HCT116 (cell line): Measurements from ENCODE around the gene TMIE. TPM values are rescaled to one million over a fixed set of nuclear protein-coding genes. Genes with fewer than 3 reads are reported as not detected.

Experiments
- ATAC-seq: fragments of 200-7000 bp; cut with Tn5 transposase; 2 replicates; pipeline ENCODE4 v1.9.1; 2020; ENCODE audit warnings: mild to moderate bottlenecking, moderate library complexity
- BruUV-seq: library from RNA; stranded (reverse); fragments of 400-500 nt; replicated peaks from 2 replicates; lab custom pipeline; 2021; lab: Mats Ljungman, UMichigan
- CTCF ChIA-PET: fragments of 300-600 bp; sonication (Branson Sonifier 250); formaldehyde crosslinking; loops from one replicate; lab custom pipeline; 2021; ENCODE audit warnings: antibody characterized with exemption; lab: Charles Lee
- POLR2A ChIA-PET: fragments of 300-600, 350-600 bp; sonication (Branson Sonifier 250); formaldehyde crosslinking; loops from one replicate; lab custom pipeline; 2021; ENCODE audit warnings: antibody characterized with exemption; lab: Charles Lee
- RAD21 ChIA-PET, 2 experiments: fragments of 300-600 bp; sonication (Branson Sonifier 250); formaldehyde crosslinking; loops; one replicate each; lab custom pipeline; 2023; ENCODE audit warnings: low total read pairs in 2 of 2; ENCODE audit not compliant: uncharacterized antibody in 2 of 2, unreplicated experiment in 2 of 2, low non-redundant PET in 1 of 2; lab: Charles Lee
- DNase-seq: peaks from one replicate; pipeline ENCODE4 v3.0.0-alpha.2; 2010; ENCODE audit warnings: low read depth, low spot score
- H2AFZ ChIP-seq: fragments of 200-600 bp; shearing (Covaris generic), sonication (generic); 2 replicates; pipeline ENCODE4 v1.6.1; 2017; ENCODE audit warnings: low read depth, mixed run types, mixed read lengths, antibody characterized with exemption, low read length; ENCODE audit not compliant: poor library complexity, severe bottlenecking
- H3K27ac ChIP-seq: 2 replicates; pipeline ENCODE4 v1.5.1; 2012; ENCODE audit warnings: low read depth, low read length
- H3K27me3 ChIP-seq: fragments of 200-600 bp; sonication (generic); 2 replicates; pipeline ENCODE4 v1.6.1; 2016; ENCODE audit warnings: mixed run types, low read length, mixed read lengths; ENCODE audit not compliant: insufficient read depth
- H3K36me3 ChIP-seq, 2 experiments: fragments of 200-500 bp in 1 of 2; fragments of 200-600 bp in 1 of 2; sonication (Bioruptor generic) in 1 of 2; sonication (generic) in 1 of 2; 2 replicates each; pipeline versions ENCODE4 v1.5.1 to v1.6.1; 2014 to 2016; ENCODE audit warnings: low read length in 2 of 2, inconsistent platforms in 1 of 2, mixed read lengths in 1 of 2, mixed run types in 1 of 2; ENCODE audit not compliant: insufficient read depth in 2 of 2, control insufficient read depth in 1 of 2
- H3K4me1 ChIP-seq, 2 experiments: fragments of 200-600 bp in 1 of 2; sonication (generic) in 1 of 2; 2 replicates each; pipeline versions ENCODE4 v1.5.1 to v1.6.1; 2012 to 2017; ENCODE audit warnings: low read length in 2 of 2, inconsistent platforms in 1 of 2, mild to moderate bottlenecking in 1 of 2, mixed read lengths in 1 of 2, mixed run types in 1 of 2, moderate library complexity in 1 of 2; ENCODE audit not compliant: insufficient read depth in 2 of 2, control insufficient read depth in 1 of 2
- H3K4me2 ChIP-seq: fragments of 200-600 bp; sonication (generic); 2 replicates; pipeline ENCODE4 v1.6.1; 2017; ENCODE audit warnings: mixed run types, low read length, mixed read lengths
- H3K4me3 ChIP-seq, 2 experiments: fragments of 200-600 bp in 1 of 2; sonication (generic) in 1 of 2; replicated peaks in 1 of 2; 2 replicates each; pipeline ENCODE4 v1.5.1; 2011 to 2016; ENCODE audit warnings: low read length in 2 of 2, control low read depth in 1 of 2, low read depth in 1 of 2, mild to moderate bottlenecking in 1 of 2, mixed read lengths in 1 of 2, mixed run types in 1 of 2
- H3K79me2 ChIP-seq: fragments of 200-600 bp; sonication (generic); 2 replicates; pipeline ENCODE4 v1.6.1; 2017; ENCODE audit warnings: mild to moderate bottlenecking, mixed run types, low read length, moderate library complexity, mixed read lengths; ENCODE audit not compliant: insufficient read depth
- H3K9ac ChIP-seq: fragments of 200-600 bp; sonication (generic); 2 replicates; pipeline ENCODE4 v1.6.1; 2016; ENCODE audit warnings: low read length, mixed read lengths
- H3K9me2 ChIP-seq: fragments of 200-600 bp; sonication (generic), shearing (Covaris generic); 2 replicates; pipeline ENCODE4 v1.6.1; 2017; ENCODE audit warnings: mixed run types, mild to moderate bottlenecking, moderate library complexity; ENCODE audit not compliant: insufficient read depth
- H3K9me3 ChIP-seq, 2 experiments: fragments of 200-500 bp in 1 of 2; fragments of 200-600 bp in 1 of 2; sonication (Bioruptor generic) in 1 of 2; sonication (generic) in 1 of 2; 2 replicates each; pipeline ENCODE4 v1.6.1; 2014 to 2017; ENCODE audit warnings: low read length in 2 of 2, mixed read lengths in 2 of 2, inconsistent platforms in 1 of 2, low read depth in 1 of 2, mild to moderate bottlenecking in 1 of 2, mixed run types in 1 of 2, moderate library complexity in 1 of 2; ENCODE audit not compliant: control insufficient read depth in 1 of 2, insufficient read depth in 1 of 2
- H4K20me1 ChIP-seq: fragments of 200-600 bp; sonication (generic), shearing (Covaris generic); 2 replicates; pipeline ENCODE4 v1.6.1; 2017; ENCODE audit warnings: mixed run types, mild to moderate bottlenecking, moderate library complexity; ENCODE audit not compliant: insufficient read depth
- ATF3 ChIP-seq: IDR thresholded peaks from 2 replicates; pipeline ENCODE4 v1.6.1; 2012
- CBX3 ChIP-seq: IDR thresholded peaks from 2 replicates; pipeline ENCODE4 v1.6.1; 2012; ENCODE audit warnings: low read depth
- CEBPB ChIP-seq: IDR thresholded peaks from 2 replicates; pipeline ENCODE4 v1.6.1; 2012; ENCODE audit warnings: low read depth
- EZH2 ChIP-seq: fragments of 200-600 bp; sonication (generic); IDR thresholded peaks from 2 replicates; pipeline ENCODE4 v1.6.1; 2017; ENCODE audit warnings: antibody characterized with exemption, mixed run types
- EZH2phosphoT487 ChIP-seq: fragments of 200-600 bp; IDR thresholded peaks from 2 replicates; pipeline ENCODE4 v1.6.1; 2018; ENCODE audit warnings: antibody characterized with exemption, borderline replicate concordance
- FOSL1 ChIP-seq: IDR thresholded peaks from 2 replicates; pipeline ENCODE4 v1.6.1; 2012; ENCODE audit warnings: low read depth
- JUND ChIP-seq: IDR thresholded peaks from 2 replicates; pipeline ENCODE4 v1.6.1; 2012
- POLR2A ChIP-seq: IDR thresholded peaks from 2 replicates; pipeline ENCODE4 v1.7.0; 2011; ENCODE audit warnings: borderline replicate concordance; ENCODE audit not compliant: insufficient read depth, insufficient read length; ENCODE audit errors: extremely low read depth
- POLR2AphosphoS5 ChIP-seq: IDR thresholded peaks from 2 replicates; pipeline ENCODE4 v1.6.1; 2011; ENCODE audit warnings: mild to moderate bottlenecking, low read depth, low read length, moderate library complexity
- RAD21 ChIP-seq: IDR thresholded peaks from 2 replicates; pipeline ENCODE4 v1.6.1; 2012; ENCODE audit warnings: low read depth, mild to moderate bottlenecking
- REST ChIP-seq: IDR thresholded peaks from 2 replicates; pipeline ENCODE4 v1.6.1; 2012; ENCODE audit warnings: low read depth
- SIN3A ChIP-seq: IDR thresholded peaks from 2 replicates; pipeline ENCODE4 v1.6.1; 2012; ENCODE audit warnings: low read depth
- SP1 ChIP-seq: IDR thresholded peaks from 2 replicates; pipeline ENCODE4 v1.6.1; 2012; ENCODE audit warnings: low read depth
- YY1 ChIP-seq: IDR thresholded peaks from 2 replicates; pipeline ENCODE4 v1.6.1; 2011; ENCODE audit warnings: low read length, low read depth, moderate library complexity, mild to moderate bottlenecking; ENCODE audit not compliant: insufficient replicate concordance; ENCODE audit errors: extremely low read depth
- ZBTB33 ChIP-seq: IDR thresholded peaks from 2 replicates; pipeline ENCODE4 v1.6.1; 2011; ENCODE audit warnings: mild to moderate bottlenecking, low read length, moderate library complexity; ENCODE audit not compliant: insufficient replicate concordance; ENCODE audit errors: extremely low read depth
- ZFX ChIP-seq: fragments of 450-650 bp; IDR thresholded peaks from 2 replicates; pipeline ENCODE4 v1.6.1; 2017
- intact Hi-C: fragments of 100-400 bp; cut with micrococcal nuclease; formaldehyde crosslinking; loops from 2 replicates; pipeline ENCODE4 v1.10.0; 2022
- total RNA-seq: library from RNA; stranded (reverse); gene quantifications from one replicate; pipeline ENCODE4 v1.2.1, GENCODE V29; 2021; ENCODE audit not compliant: unreplicated experiment

The TMIE gene
- total RNA-seq, 1 experiment from 2014 or later, result 0.74 TPM

- intact Hi-C loops, result no loop called here
- ChIA-PET POLR2A (no interaction called here), RAD21 (no interaction called here)
- Histone ChIP-seq H4K20me1 (no peaks in the 10 kb centered on the region), H3K4me2 (no peak overlapping the region), H3K4me3 (no peak overlapping the region)
- TF ChIP-seq POLR2AphosphoS5 (peak; percentile 36), RAD21 (no peak), YY1 (no peak)
- TF ChIP-seq, all 23 proteins: peak for 1
- Histone ChIP-seq H3K27me3 (no peaks in the 10 kb centered on the region), H2AFZ (no peak overlapping the region), H3K9ac (no peak overlapping the region), H3K79me2 (no peaks in the 10 kb centered on the region), H3K9me3 (no peaks in the 10 kb centered on the region), H3K36me3 (no peaks in the 10 kb centered on the region), H3K27ac (no peak overlapping the region), H3K9me2 (no peaks in the 10 kb centered on the region), H3K4me1 (no peaks in the 10 kb centered on the region)
- no peak for ATAC-seq
- no peak for DNase-seq
- BruUV-seq, result no TSS peak
- CTCF ChIA-PET, result no interaction called here
Observed at GRCh38 chr3:46668591-46668990, 32.6 kb upstream of the TMIE start.

- H3K4me1 ChIP-seq, result no peaks in the 10 kb centered on the region
- DNase-seq (no peak), ATAC-seq (no peak)
- H4K20me1 ChIP-seq, result no peaks in the 10 kb centered on the region
- no peak overlapping the region for H3K27ac ChIP-seq
- no peaks in the 10 kb centered on the region for H3K79me2 ChIP-seq
- no peak overlapping the region for H2AFZ ChIP-seq
- ChIA-PET POLR2A (no interaction called here), RAD21 (no interaction called here), CTCF (no interaction called here)
- no peaks in the 10 kb centered on the region for H3K27me3 ChIP-seq
- H3K9me3 ChIP-seq, result no peaks in the 10 kb centered on the region
- no peak overlapping the region for H3K9ac ChIP-seq
- H3K4me2 ChIP-seq, result no peak overlapping the region
- H3K4me3 ChIP-seq, result no peak overlapping the region
- H3K36me3 ChIP-seq, result no peaks in the 10 kb centered on the region
- H3K9me2 ChIP-seq, result no peaks in the 10 kb centered on the region
- no TSS peak for BruUV-seq
- intact Hi-C loops, result no loop called here
- TF ChIP-seq FOSL1 (no peak), ZFX (no peak), EZH2phosphoT487 (no peak), REST (no peak), EZH2 (no peak), SIN3A (no peak), ZBTB33 (no peak), CEBPB (no peak), JUND (no peak), POLR2A (no peak), SP1 (no peak), CBX3 (no peak), ATF3 (no peak)
Observed at GRCh38 chr3:46669191-46669999, 31.8 kb upstream of the TMIE start.
